Ovary (tissue), 9 donors: ENCODE measurements around the gene GOLGA2. TPM values are rescaled to one million over a fixed set of nuclear protein-coding genes. Genes with fewer than 3 reads are reported as not detected.
"Not testable (repeated sequence)": the region's sequence is repeated elsewhere in the genome, so short reads cannot be mapped to it uniquely, and the experiment has no call there.

Experiments
- DNase-seq, 5 donors: peaks; one replicate each; pipeline ENCODE4 v3.0.0-alpha.2; 2019 to 2020
- H3K27ac ChIP-seq, 2 donors: fragments of 200-600 bp; one replicate each; pipeline versions ENCODE4 v1.5.1 to v1.8.0; 2019 to 2022
- H3K27me3 ChIP-seq: fragments of 200-600 bp; one replicate; pipeline ENCODE4 v1.8.0; 2022
- H3K36me3 ChIP-seq: fragments of 200-600 bp; sonication (generic); one replicate; pipeline ENCODE4 v1.5.1; 2019
- H3K4me1 ChIP-seq: one replicate; pipeline ENCODE4 v1.8.1; 2013; ENCODE audit warnings: mild to moderate bottlenecking, moderate library complexity; ENCODE audit not compliant: insufficient read depth
- H3K4me3 ChIP-seq: fragments of 200-600 bp; sonication (generic); one replicate; pipeline ENCODE4 v1.5.1; 2017
- H3K9me3 ChIP-seq, 2 donors: fragments of 200-600 bp in 1 of 2; sonication (generic) in 1 of 2; one replicate each; pipeline versions ENCODE4 v1.5.1 to v1.8.1; 2013 to 2019; ENCODE audit warnings: mild to moderate bottlenecking in 1 of 2, moderate library complexity in 1 of 2
- EP300 ChIP-seq: sonication (generic); formaldehyde crosslinking; IDR thresholded peaks from one replicate; pipeline ENCODE4 v1.6.1; 2017; ENCODE audit warnings: antibody characterized with exemption
- POLR2A ChIP-seq: fragments of 450-650 bp; IDR thresholded peaks from one replicate; pipeline ENCODE4 v1.6.1; 2017; ENCODE audit warnings: antibody characterized with exemption, mild to moderate bottlenecking, moderate library complexity
- WGBS, 3 donors: extraction: QIAGEN DNeasy Blood & Tissue Kit in 1 of 3; methylation state at CpG; one replicate each; pipeline versions ENCODE4 v1.1.5 to v1.1.7; 2013 to 2017; 5-methylcytosine and 5-hydroxymethylcytosine counted together
- intact Hi-C, 4 donors: fragments of 100-400 bp; cut with DNase I; formaldehyde crosslinking; loops; one replicate each; pipeline versions ENCODE4 v1.11.0 to v1.15.1; 2022 to 2023
- polyA plus RNA-seq, 2 donors: library from polyadenylated mRNA; stranded (reverse); fragments of 200-250 nt in 1 of 2; fragments of 350-450 nt in 1 of 2; fragmentation: Illumina TruSeq in 1 of 2; extraction: RNeasy Lipid Tissue Mini Kit (QIAGEN cat#74804) in 1 of 2; gene quantifications; one replicate each; pipeline ENCODE4 v1.2.3, GENCODE V29; 2013 to 2014
- total RNA-seq, 7 donors: library from RNA; depleted of rRNA in 2 of 7; stranded (reverse); fragments of >200 nt in 2 of 7; fragmentation: NEBNext Ultra II Directional in 3 of 7; extraction: Animal tissue kit (Norgen Biotek cat#: 25700) in 3 of 7; gene quantifications; one replicate each; pipeline versions ENCODE4 v1.1.0 to v1.2.4, GENCODE V29; 2016 to 2023
- TF ChIP-seq, protein P1 (sequence below), 3 donors: fragments of 450-650 bp in 2 of 3; fragments of 200-600 bp in 1 of 3; IDR thresholded peaks; one replicate each; pipeline versions ENCODE4 v1.5.1 to v1.8.0; 2016 to 2022; ENCODE audit warnings: antibody characterized with exemption in 3 of 3, mild to moderate bottlenecking in 1 of 3
- donor health status: DM: no; HTN: no; CAD: no; lungs with moderate emphysema.
- donor health status: DM: no; HTN: no; CAD: no.
- donor health status: Bipolar disorder and iron deficiency.
- donor health status: DM: yes; HTN: yes; CAD: no.
- donor health status: DM: no; HTN: no; CAD: no.
- donor health status: DM: yes; HTN: yes; CAD: no.

The GOLGA2 gene
- total and polyA plus RNA-seq, 9 donors = 53.2 to 117 (median 107) TPM

DNA sequence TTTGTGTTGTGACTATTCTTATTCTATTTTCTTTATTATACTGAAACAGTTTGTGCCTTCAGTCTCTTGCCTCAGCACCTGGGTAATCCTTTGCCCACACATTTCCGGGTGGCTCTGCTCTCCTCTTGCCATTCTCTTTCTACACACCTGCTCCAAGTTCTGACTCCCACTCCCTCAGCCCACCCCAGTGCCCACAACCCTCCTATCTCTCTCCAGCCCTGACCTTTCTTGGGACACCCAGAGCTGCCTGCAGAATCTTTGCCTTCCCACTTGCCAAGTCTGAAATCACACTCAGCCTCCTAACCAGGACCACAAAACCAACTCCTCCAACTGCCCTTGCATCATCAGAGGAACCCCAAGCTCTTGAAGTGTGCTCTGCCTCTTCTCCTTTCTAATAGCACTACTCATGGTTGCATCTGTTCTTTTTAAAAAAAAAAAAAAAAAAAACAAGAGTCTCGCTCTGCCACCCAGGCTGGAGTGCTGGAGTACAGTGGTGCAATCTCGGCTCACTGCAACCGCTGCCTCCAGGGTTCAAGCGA lies 4.3 kb upstream of the GOLGA2 start:
- H3K27me3 ChIP-seq = no peaks in the 10 kb centered on the region
- intact Hi-C loops = no loop called here
- no peak overlapping the region for H3K27ac ChIP-seq
- H3K4me3 ChIP-seq = no peak overlapping the region
- TF ChIP-seq POLR2A (no peak), EP300 (no peak)
- TF ChIP-seq, protein P1, sequence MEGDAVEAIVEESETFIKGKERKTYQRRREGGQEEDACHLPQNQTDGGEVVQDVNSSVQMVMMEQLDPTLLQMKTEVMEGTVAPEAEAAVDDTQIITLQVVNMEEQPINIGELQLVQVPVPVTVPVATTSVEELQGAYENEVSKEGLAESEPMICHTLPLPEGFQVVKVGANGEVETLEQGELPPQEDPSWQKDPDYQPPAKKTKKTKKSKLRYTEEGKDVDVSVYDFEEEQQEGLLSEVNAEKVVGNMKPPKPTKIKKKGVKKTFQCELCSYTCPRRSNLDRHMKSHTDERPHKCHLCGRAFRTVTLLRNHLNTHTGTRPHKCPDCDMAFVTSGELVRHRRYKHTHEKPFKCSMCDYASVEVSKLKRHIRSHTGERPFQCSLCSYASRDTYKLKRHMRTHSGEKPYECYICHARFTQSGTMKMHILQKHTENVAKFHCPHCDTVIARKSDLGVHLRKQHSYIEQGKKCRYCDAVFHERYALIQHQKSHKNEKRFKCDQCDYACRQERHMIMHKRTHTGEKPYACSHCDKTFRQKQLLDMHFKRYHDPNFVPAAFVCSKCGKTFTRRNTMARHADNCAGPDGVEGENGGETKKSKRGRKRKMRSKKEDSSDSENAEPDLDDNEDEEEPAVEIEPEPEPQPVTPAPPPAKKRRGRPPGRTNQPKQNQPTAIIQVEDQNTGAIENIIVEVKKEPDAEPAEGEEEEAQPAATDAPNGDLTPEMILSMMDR (IDR thresholded peaks at IDR 0.05) = no peak
- H3K9me3 ChIP-seq = no peaks in the 10 kb centered on the region
- 82 to 90% (median 86%) methylated on average over 5 of the region's 5 CpGs for WGBS, 3 donors
- H3K4me1 ChIP-seq = peaks cover 4% of the 10 kb centered on the region
- DNase-seq = no peak
- H3K36me3 ChIP-seq = no peaks in the 10 kb centered on the region

DNA sequence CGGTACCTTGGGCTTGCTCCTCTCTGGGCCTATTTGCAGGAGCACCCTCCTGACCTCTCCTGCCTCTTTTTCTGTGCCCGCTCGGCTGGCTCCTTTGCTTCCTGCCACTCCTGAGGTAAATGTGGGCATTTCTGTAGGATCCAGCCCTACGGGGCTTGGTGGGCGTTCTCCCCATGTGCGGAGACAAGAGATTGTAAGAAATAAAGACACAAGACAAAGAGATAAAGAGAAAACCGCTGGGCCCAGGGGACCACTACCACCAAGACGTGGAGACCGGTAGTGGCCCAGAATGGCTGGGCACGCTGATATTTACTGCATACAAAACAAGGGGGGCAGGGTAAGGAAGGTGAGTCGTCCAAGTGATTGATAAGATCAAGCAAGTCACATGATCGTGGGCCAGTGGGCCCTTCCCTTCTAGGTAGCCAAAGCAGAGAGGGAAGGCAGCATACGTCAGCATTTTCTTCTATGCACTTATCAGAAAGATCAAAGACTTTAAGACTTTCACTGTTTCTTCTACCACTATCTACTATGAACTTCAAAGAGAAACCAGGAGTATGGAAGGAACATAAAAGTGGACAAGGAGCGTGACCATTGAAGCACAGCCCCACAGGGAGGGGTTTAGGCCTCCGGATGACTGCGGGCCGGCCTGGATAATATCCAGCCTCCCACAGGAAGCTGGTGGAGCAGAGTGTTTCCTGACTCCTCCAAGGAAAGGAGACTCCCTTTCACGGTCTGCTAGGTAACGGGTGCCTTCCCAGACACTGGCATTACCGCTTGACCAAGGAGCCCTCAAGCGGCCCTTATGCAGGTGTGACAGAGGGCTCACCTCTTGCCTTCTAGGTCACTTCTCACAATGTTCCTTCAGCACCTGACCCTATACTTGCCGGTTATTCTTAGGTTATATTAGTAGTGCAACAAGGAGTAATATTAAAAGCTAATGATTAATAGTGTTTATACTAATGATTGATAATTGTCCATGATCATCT lies 3.6 kb upstream of the GOLGA2 start:
- H3K4me3 ChIP-seq, H3K27me3 ChIP-seq, H3K9me3 ChIP-seq, H3K4me1 ChIP-seq, H3K36me3 ChIP-seq, H3K27ac ChIP-seq: not testable (repeated sequence)
- intact Hi-C loops = loop anchor here in 1 of 4 donors (5.0 kb wide), 1 partner anchor 43 kb away; the partner anchor contains the start of genes COQ4 and TRUB2
- 54 to 56% (median 56%) methylated on average over 22 of the region's 22 CpGs for WGBS, 3 donors
- peak in 1 of 5 donors; percentile 54 for DNase-seq

DNA sequence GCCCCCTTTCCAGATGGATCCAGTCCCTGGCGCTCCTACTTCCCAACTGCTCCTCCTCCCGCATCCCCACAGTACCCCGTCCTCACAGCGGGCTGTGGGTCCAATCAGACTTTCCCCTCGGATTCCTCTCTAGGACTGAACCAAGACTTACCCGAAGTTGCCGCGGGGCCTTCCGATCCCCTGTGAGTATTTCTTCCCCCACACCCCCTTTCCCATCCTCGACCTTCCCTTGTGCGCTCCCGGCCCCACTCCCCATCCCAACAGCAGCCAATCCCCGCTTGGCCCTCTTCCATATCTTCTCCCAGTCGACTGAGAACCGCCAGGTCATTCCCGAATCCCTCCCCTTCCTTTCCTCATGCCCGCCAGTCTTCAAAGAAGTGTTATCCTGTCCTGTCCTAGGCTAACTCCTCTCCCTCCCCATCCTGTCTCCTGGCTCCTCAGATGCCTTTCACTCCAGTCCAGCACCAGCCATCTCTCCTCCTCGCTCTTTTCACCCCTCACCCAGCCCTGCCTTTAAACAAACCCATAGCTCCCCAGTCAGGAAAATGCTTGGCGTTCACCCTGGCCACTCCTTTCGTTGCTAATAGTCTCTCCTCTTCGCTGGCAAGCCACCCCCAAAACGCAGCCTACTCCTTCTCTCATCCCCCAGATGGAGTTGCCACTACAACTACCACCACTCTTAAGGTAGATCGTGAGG lies 915 bp upstream of the GOLGA2 start:
- H3K4me3 ChIP-seq = peak overlapping the region; percentile 93
- 1 to 3% (median 2%) methylated on average over 23 of the region's 23 CpGs for WGBS, 3 donors
- H3K27ac ChIP-seq = peak overlapping the region; percentile 31 to 85
- intact Hi-C loops = loop anchor here in 1 of 4 donors (5.0 kb wide), 1 partner anchor 46 kb away; the partner anchor contains the start of genes COQ4 and TRUB2
- H3K4me1 ChIP-seq = peaks cover 5% of the 10 kb centered on the region
- DNase-seq = peak in 4 of 5 donors; percentile 45 to 66 (median 60)
- no peaks in the 10 kb centered on the region for H3K36me3 ChIP-seq
- no peak for TF ChIP-seq EP300
- H3K9me3 ChIP-seq = no peaks in the 10 kb centered on the region
- H3K27me3 ChIP-seq = no peaks in the 10 kb centered on the region

DNA sequence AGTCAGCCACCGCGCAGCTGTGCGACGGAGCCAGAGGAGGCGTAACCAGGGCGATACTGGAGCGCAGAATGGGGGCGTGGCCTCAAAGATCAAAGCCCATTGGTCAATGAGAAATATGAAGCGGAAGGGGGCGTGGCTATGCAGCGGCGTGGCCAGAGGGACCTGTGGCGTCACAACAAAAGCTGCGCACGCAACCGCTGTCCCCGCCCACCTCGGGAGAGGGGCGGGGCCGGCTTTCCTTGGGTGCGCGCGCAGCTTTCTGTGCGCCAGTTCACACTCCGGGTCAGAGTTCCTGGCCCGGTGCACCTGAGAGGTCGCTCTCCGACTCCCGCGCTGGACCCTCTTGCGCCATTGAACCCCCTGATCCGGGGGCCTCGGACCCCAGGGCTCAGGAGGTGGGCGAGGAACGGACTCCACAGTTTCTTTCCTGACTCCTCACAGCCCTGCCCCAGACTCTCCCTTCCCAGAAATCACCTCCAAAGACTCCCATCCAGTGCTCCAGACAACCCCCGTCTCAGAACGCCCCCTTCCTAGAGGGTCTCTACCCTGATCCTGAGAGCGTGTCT lies 284 bp upstream of the GOLGA2 start, which contains the start of gene SWI5:
TSS of gene SWI5 (plus strand) at position 269 of the 566 bp plus-strand sequence.
- WGBS, 3 donors = 0 to 1% (median 0%) methylated on average over 37 to 38 of the region's 38 CpGs
- TF ChIP-seq, protein P1 (IDR thresholded peaks at IDR 0.05) = no peak
- TF ChIP-seq POLR2A (peak; percentile 91), EP300 (no peak)
- H3K9me3 ChIP-seq = no peaks in the 10 kb centered on the region
- H3K27me3 ChIP-seq = no peaks in the 10 kb centered on the region
- H3K36me3 ChIP-seq = no peaks in the 10 kb centered on the region
- H3K4me1 ChIP-seq = peaks cover 5% of the 10 kb centered on the region
- intact Hi-C loops = loop anchor here in 1 of 4 donors (5.0 kb wide), 1 partner anchor 46 kb away; the partner anchor contains the start of genes COQ4 and TRUB2
- DNase-seq = peak; percentile 100
- H3K27ac ChIP-seq = peak within 1 kb of the TSS; percentile 62 to 85
- H3K4me3 ChIP-seq = peak within 1 kb of the TSS; percentile 93

DNA sequence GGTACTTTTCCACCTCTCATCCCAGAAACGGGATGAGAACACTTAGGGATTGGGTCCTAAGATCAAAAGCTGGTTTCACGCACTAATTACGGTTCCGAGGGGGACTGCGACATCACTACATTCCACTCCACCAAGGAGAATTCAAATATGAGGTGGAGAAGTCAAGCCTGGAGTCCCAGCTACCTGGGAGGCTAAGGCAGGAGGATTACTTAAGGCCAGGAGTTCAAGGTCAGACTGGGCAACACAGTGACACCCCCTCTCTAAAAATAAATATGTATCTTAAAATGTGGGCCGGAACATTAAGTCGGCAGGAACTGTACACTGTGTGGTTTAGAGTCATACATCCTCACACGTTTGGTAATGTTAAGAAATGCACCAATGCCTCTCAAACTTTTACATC lies 1.6 kb downstream of the GOLGA2 start:
- peaks cover 5% of the 10 kb centered on the region for H3K4me1 ChIP-seq
- 44 to 52% (median 49%) methylated on average over 8 of the region's 8 CpGs for WGBS, 3 donors
- H3K27ac ChIP-seq = peak overlapping the region in 1 of 2 donors; percentile 85

More for the DNA sequence above, 1.6 kb downstream of the GOLGA2 start:
- intact Hi-C loops = no loop called here
- no peak for DNase-seq
- TF ChIP-seq, protein P1 (IDR thresholded peaks at IDR 0.05) = no peak
- TF ChIP-seq EP300 (no peak), POLR2A (no peak)
- Histone ChIP-seq H3K27me3 (no peaks in the 10 kb centered on the region), H3K9me3 (no peaks in the 10 kb centered on the region), H3K36me3 (no peaks in the 10 kb centered on the region), H3K4me3 (no peak overlapping the region)
